GM12873 (cell line): ENCODE measurements around the gene REV3L.

Source experiments
- CTCF ChIP-seq: IDR thresholded peaks from 2 replicates; pipeline ENCODE4 v1.5.1; 2012; ENCODE audit warnings: low read depth, mild to moderate bottlenecking, moderate library complexity, low read length, control low read depth; ENCODE audit not compliant: insufficient read depth; ENCODE audit errors: missing control alignments

The REV3L gene

GRCh38 chr6:111461860-111462259 is 21.2 kb downstream of the REV3L start:
- TF ChIP-seq CTCF = no peak

- no peak for TF ChIP-seq CTCF
Observed at GRCh38 chr6:111458670-111459232, 24.3 kb downstream of the REV3L start.

- TF ChIP-seq CTCF = no peak
Observed at GRCh38 chr6:111456208-111456607, 26.8 kb downstream of the REV3L start.

GRCh38 chr6:111450636-111451035 is 32.4 kb downstream of the REV3L start:
- TF ChIP-seq CTCF = no peak

GRCh38 chr6:111450087-111450486 is 32.9 kb downstream of the REV3L start:
- TF ChIP-seq CTCF = no peak

GRCh38 chr6:111449129-111449528 is 33.9 kb downstream of the REV3L start:
- TF ChIP-seq CTCF = no peak

- no peak for TF ChIP-seq CTCF
Observed at GRCh38 chr6:111447051-111447450, 36.0 kb downstream of the REV3L start.
